Endothelial cell of umbilical vein (primary cell): ENCODE data around the gene TMEM38A. TPM values are rescaled to one million over a fixed set of nuclear protein-coding genes. Genes with fewer than 3 reads are reported as not detected.
"Not testable (repeated sequence)": the region's sequence is repeated elsewhere in the genome, so short reads cannot be mapped to it uniquely, and the experiment has no call there.

Experiments used
- BruUV-seq: library from RNA; stranded (reverse); fragments of 400-500 nt; replicated peaks from 2 replicates; lab custom pipeline; 2021; lab: Mats Ljungman, UMichigan
- CTCF ChIA-PET: fragments of 300-600, 350-600 bp; sonication (Branson Sonifier 250); formaldehyde crosslinking; loops from one replicate; lab custom pipeline; 2021; ENCODE audit warnings: antibody characterized with exemption, inconsistent platforms; lab: Charles Lee
- POLR2A ChIA-PET: fragments of 300-600, 350-600 bp; sonication (Branson Sonifier 250); formaldehyde crosslinking; loops from one replicate; lab custom pipeline; 2021; ENCODE audit warnings: antibody characterized with exemption, inconsistent platforms; lab: Charles Lee
- DNase-seq: peaks from one replicate; pipeline ENCODE4 v3.0.0-alpha.2; 2011; ENCODE audit warnings: low read depth, low spot score
- FAIRE-seq: peaks from 2 replicates; lab custom pipeline; 2011; peaks lifted over from hg19 to GRCh38; lab: Jason Lieb, UNC
- H2AFZ ChIP-seq: 2 replicates; pipeline ENCODE4 v1.6.0; 2012; ENCODE audit warnings: low read depth, low read length, control low read depth, inconsistent platforms
- H3K27ac ChIP-seq: 2 replicates; pipeline ENCODE4 v1.5.1; 2011; ENCODE audit warnings: low read depth, mild to moderate bottlenecking, control low read depth, low read length, moderate library complexity; ENCODE audit not compliant: insufficient read depth
- H3K27me3 ChIP-seq, 2 experiments: 2 replicates each; pipeline versions ENCODE4 v1.6.0 to v1.6.1; 2011; ENCODE audit warnings: low read length in 2 of 2, mixed read lengths in 1 of 2; ENCODE audit not compliant: control insufficient read depth in 2 of 2, insufficient read depth in 2 of 2
- H3K36me3 ChIP-seq, 2 experiments: 2 replicates in 1 of 2; 3 replicates in 1 of 2; pipeline ENCODE4 v1.5.1; 2011; ENCODE audit warnings: low read length in 2 of 2, mild to moderate bottlenecking in 1 of 2, moderate library complexity in 1 of 2; ENCODE audit not compliant: control insufficient read depth in 2 of 2, insufficient read depth in 2 of 2; ENCODE audit errors: extremely low read depth in 1 of 2
- H3K4me1 ChIP-seq: 3 replicates; pipeline ENCODE4 v1.5.1; 2011; ENCODE audit warnings: mild to moderate bottlenecking, low read length; ENCODE audit not compliant: control insufficient read depth, insufficient read depth; ENCODE audit errors: extremely low read depth
- H3K4me2 ChIP-seq: 2 replicates; pipeline ENCODE4 v1.6.1; 2011; ENCODE audit warnings: low read length, control low read depth, mixed read lengths; ENCODE audit not compliant: insufficient read depth
- H3K4me3 ChIP-seq, 3 experiments: fragments of 200-600 bp in 1 of 3; sonication (generic), shearing (Covaris generic) in 1 of 3; replicated peaks in 1 of 3; 2 replicates each; pipeline ENCODE4 v1.5.1; 2011 to 2016; ENCODE audit warnings: control low read depth in 3 of 3, low read length in 3 of 3, mild to moderate bottlenecking in 2 of 3, inconsistent platforms in 1 of 3, low read depth in 1 of 3, moderate library complexity in 1 of 3; ENCODE audit not compliant: insufficient read depth in 1 of 3
- H3K79me2 ChIP-seq: 2 replicates; pipeline ENCODE4 v1.6.0; 2012; ENCODE audit warnings: low read length, inconsistent platforms; ENCODE audit not compliant: control insufficient read depth, insufficient read depth
- H3K9ac ChIP-seq: replicated peaks from 2 replicates; pipeline ENCODE3; 2011; ENCODE audit warnings: low read length, control low read depth; ENCODE audit not compliant: insufficient read depth; ENCODE audit errors: extremely low read depth
- H3K9me1 ChIP-seq: replicated peaks from 3 replicates; pipeline ENCODE4 v1.6.0; 2011; ENCODE audit warnings: mild to moderate bottlenecking, low read length; ENCODE audit not compliant: control insufficient read depth, insufficient read depth; ENCODE audit errors: extremely low read depth
- H3K9me3 ChIP-seq: replicated peaks from 2 replicates; pipeline ENCODE4 v1.5.1; 2012; ENCODE audit warnings: low read length, inconsistent platforms; ENCODE audit not compliant: control insufficient read depth, insufficient read depth
- H4K20me1 ChIP-seq: replicated peaks from 2 replicates; pipeline ENCODE3; 2011; ENCODE audit warnings: mild to moderate bottlenecking, low read length; ENCODE audit not compliant: control insufficient read depth, insufficient read depth; ENCODE audit errors: extremely low read depth
- dilution Hi-C: fragments of 300-500 bp; cut with MboI; formaldehyde crosslinking; loops from one replicate; pipeline ENCODE4 v1.15.0; 2019; ENCODE audit warnings: low sequenced_read_pairs; ENCODE audit not compliant: extremely low pct_ligation_motif_present
- intact Hi-C: fragments of 100-400 bp; cut with micrococcal nuclease; formaldehyde crosslinking; loops from one replicate; pipeline ENCODE4 v1.10.0; 2022
- polyA plus RNA-seq, 4 experiments: library from polyadenylated mRNA; depleted of rRNA in 3 of 4; stranded (reverse) in 3 of 4; unstranded in 1 of 4; fragments of >200 nt; gene quantifications; 2 replicates each; pipeline versions ENCODE4 v1.2.1 to v1.2.3, GENCODE V29; 2011 to 2012; ENCODE audit warnings: missing spikeins in 1 of 4
- total RNA-seq: library from RNA; stranded (reverse); gene quantifications from 2 replicates; pipeline ENCODE4 v1.2.3, GENCODE V29; 2021

Gene TMEM38A
- total and polyA plus RNA-seq, 2 donors (not counting 3 experiments of a cell fraction or from before 2014, with no cell fraction given) = 1.6 TPM

GRCh38 chr19:16710870-16711269 is 49.9 kb downstream of the TMEM38A start:
- H4K20me1 ChIP-seq, H3K4me3 ChIP-seq, dilution Hi-C loops, H3K27ac ChIP-seq, H3K9me3 ChIP-seq, H3K4me2 ChIP-seq, BruUV-seq, H3K4me1 ChIP-seq, H3K36me3 ChIP-seq, H3K9me1 ChIP-seq, H3K9ac ChIP-seq, DNase-seq, H3K79me2 ChIP-seq, intact Hi-C loops, H3K27me3 ChIP-seq, FAIRE-seq, H2AFZ ChIP-seq: not testable (repeated sequence)
- POLR2A ChIA-PET = interaction anchor here (0.7 kb wide), 1 partner anchor 86 kb away, joined by 3 read pairs; no protein-coding TSS in a partner anchor
- CTCF ChIA-PET = interaction anchor here (0.8 kb wide), 1 partner anchor 341 kb away, joined by 3 read pairs; no protein-coding TSS in a partner anchor

- CTCF ChIA-PET = interaction anchor here (1.1 to 1.9 kb wide), 2 partner anchors 323 to 340 kb away, joined by 6 to 7 read pairs; no protein-coding TSS in a partner anchor
- H3K9me1 ChIP-seq, dilution Hi-C loops, FAIRE-seq, DNase-seq, H3K9me3 ChIP-seq, H3K27ac ChIP-seq, BruUV-seq, H3K4me1 ChIP-seq, H3K9ac ChIP-seq, H3K79me2 ChIP-seq, H3K27me3 ChIP-seq, intact Hi-C loops, H3K4me2 ChIP-seq, H3K36me3 ChIP-seq, H3K4me3 ChIP-seq, H2AFZ ChIP-seq, H4K20me1 ChIP-seq: not testable (repeated sequence)
- POLR2A ChIA-PET = interaction anchor here (0.6 kb wide), 1 partner anchor 12 kb away, joined by 4 read pairs; no protein-coding TSS in a partner anchor
These were observed 51.4 kb downstream of the TMEM38A start for GRCh38 chr19:16712295-16712694.
